HepG2 (cell line): ENCODE data around the gene SMC1B. TPM values are rescaled to one million over a fixed set of nuclear protein-coding genes. Genes with fewer than 3 reads are reported as not detected.

Source experiments
- ATAC-seq: fragments of 200-7000 bp; cut with Tn5 transposase; 3 replicates; pipeline ENCODE4 v1.9.1; 2020; ENCODE audit warnings: mild to moderate bottlenecking, moderate library complexity
- BruUV-seq: library from RNA; stranded (reverse); fragments of 400-500 nt; replicated peaks from 2 replicates; lab custom pipeline; 2021; lab: Mats Ljungman, UMichigan
- CTCF ChIA-PET: fragments of 300-600 bp; formaldehyde crosslinking; extraction: SDS; loops from one replicate; lab custom pipeline; 2021; ENCODE audit warnings: low total read pairs, inconsistent platforms, low intra/inter-chr PET ratio; lab: Yijun Ruan, JAX
- POLR2A ChIA-PET: fragments of 350-600 bp; sonication (Branson Sonifier 250); formaldehyde crosslinking; loops from one replicate; lab custom pipeline; 2020; ENCODE audit warnings: antibody characterized with exemption, inconsistent platforms; lab: Yijun Ruan, JAX
- DNase-seq: peaks from one replicate; pipeline ENCODE4 v3.0.0-alpha.2; 2015; ENCODE audit warnings: low spot score
- FAIRE-seq: peaks from 3 replicates; lab custom pipeline; 2011; peaks lifted over from hg19 to GRCh38; lab: Jason Lieb, UNC
- H2AFZ ChIP-seq: one replicate; pipeline ENCODE4 v1.6.1; 2011; ENCODE audit warnings: low read length, inconsistent platforms
- H3K27ac ChIP-seq: fragments of 300-600 bp; 3 replicates; pipeline ENCODE4 v1.8.0; 2011; ENCODE audit warnings: mixed run types, mild to moderate bottlenecking, mixed read lengths, low read length, inconsistent platforms; ENCODE audit not compliant: insufficient read depth; ENCODE audit errors: extremely low read length
- H3K27me3 ChIP-seq, 2 experiments: fragments of 200-600 bp in 1 of 2; 2 replicates in 1 of 2; 3 replicates in 1 of 2; pipeline versions ENCODE4 v1.6.0 to v1.8.0; 2011; ENCODE audit warnings: low read length in 2 of 2, mild to moderate bottlenecking in 2 of 2, moderate library complexity in 2 of 2, inconsistent platforms in 1 of 2; ENCODE audit not compliant: insufficient read depth in 2 of 2, control insufficient read depth in 1 of 2
- H3K36me3 ChIP-seq, 2 experiments: fragments of 200-600 bp in 1 of 2; replicated peaks in 1 of 2; 2 replicates in 1 of 2; 3 replicates in 1 of 2; pipeline versions ENCODE4 v1.5.1 to v1.8.0; 2011; ENCODE audit warnings: low read length in 2 of 2, inconsistent platforms in 1 of 2; ENCODE audit not compliant: insufficient read depth in 2 of 2, control insufficient read depth in 1 of 2
- H3K4me1 ChIP-seq: 2 replicates; pipeline ENCODE4 v1.5.1; 2012; ENCODE audit warnings: low read length, inconsistent platforms; ENCODE audit not compliant: insufficient read depth
- H3K4me2 ChIP-seq: 2 replicates; pipeline ENCODE4 v1.6.0; 2011; ENCODE audit warnings: low read depth, low read length, inconsistent platforms
- H3K4me3 ChIP-seq, 3 experiments: fragments of 200-600 bp in 1 of 3; sonication (generic), shearing (Covaris generic) in 1 of 3; replicated peaks in 1 of 3; 2 replicates each; pipeline ENCODE4 v1.5.1; 2011 to 2016; ENCODE audit warnings: low read length in 3 of 3, inconsistent platforms in 2 of 3, low read depth in 2 of 3, mild to moderate bottlenecking in 2 of 3, control low read depth in 1 of 3, mixed read lengths in 1 of 3; ENCODE audit not compliant: insufficient read depth in 1 of 3
- H3K79me2 ChIP-seq: one replicate; pipeline ENCODE4 v1.6.1; 2011; ENCODE audit warnings: low read length, inconsistent platforms; ENCODE audit not compliant: insufficient read depth
- H3K9ac ChIP-seq: 2 replicates; pipeline ENCODE4 v1.6.0; 2011; ENCODE audit warnings: mild to moderate bottlenecking, low read depth, low read length, inconsistent platforms; ENCODE audit not compliant: insufficient read depth
- H3K9me3 ChIP-seq: 2 replicates; pipeline ENCODE4 v1.5.1; 2012; ENCODE audit warnings: mild to moderate bottlenecking, low read length
- H4K20me1 ChIP-seq: 2 replicates; pipeline ENCODE4 v1.6.0; 2011; ENCODE audit warnings: inconsistent platforms, mild to moderate bottlenecking, low read length, moderate library complexity; ENCODE audit not compliant: insufficient read depth
- ASH2L ChIP-seq: fragments of 300-600, 200-600 bp; sonication (generic); IDR thresholded peaks from 2 replicates; pipeline ENCODE4 v1.7.0; 2017; ENCODE audit warnings: low read depth, mild to moderate bottlenecking, moderate library complexity, mixed read lengths, low read length; ENCODE audit not compliant: insufficient read length
- HDAC2 ChIP-seq: sonication (generic); formaldehyde crosslinking; IDR thresholded peaks from 2 replicates; pipeline ENCODE4 v1.4.0; 2020; ENCODE audit warnings: missing genetic modification reagents
- MED1 ChIP-seq: sonication (generic); formaldehyde crosslinking; IDR thresholded peaks from 2 replicates; pipeline ENCODE4 v1.4.0; 2020; ENCODE audit warnings: missing genetic modification reagents
- POLR2AphosphoS5 ChIP-seq: IDR thresholded peaks from 2 replicates; pipeline ENCODE4 v1.6.1; 2012; ENCODE audit warnings: low read depth, low read length
- PREB ChIP-seq: sonication (generic); formaldehyde crosslinking; IDR thresholded peaks from 2 replicates; pipeline ENCODE4 v1.4.0; 2020; ENCODE audit warnings: missing genetic modification reagents
- TEF ChIP-seq: sonication (generic); formaldehyde crosslinking; IDR thresholded peaks from 2 replicates; pipeline ENCODE4 v1.5.0; 2020; ENCODE audit warnings: missing genetic modification reagents
- ZC3H4 ChIP-seq: sonication (generic); formaldehyde crosslinking; IDR thresholded peaks from 2 replicates; pipeline ENCODE4 v1.4.0; 2020; ENCODE audit warnings: missing genetic modification reagents, borderline replicate concordance
- ZNF256 ChIP-seq: sonication (generic); formaldehyde crosslinking; conservative IDR thresholded peaks from 2 replicates; pipeline ENCODE4 v1.4.0; 2020; ENCODE audit warnings: missing genetic modification reagents
- ZNF343 ChIP-seq: sonication (generic); formaldehyde crosslinking; IDR thresholded peaks from 2 replicates; pipeline ENCODE4 v1.4.0; 2020; ENCODE audit warnings: mild to moderate bottlenecking, missing genetic modification reagents
- ZNF572 ChIP-seq: sonication (generic); formaldehyde crosslinking; IDR thresholded peaks from 2 replicates; pipeline ENCODE4 v1.5.1; 2020; ENCODE audit warnings: mild to moderate bottlenecking, missing genetic modification reagents
- WGBS: methylation state at CpG from one replicate; pipeline ENCODE4 v1.1.6; 2017; ENCODE audit warnings: low lambda C conversion rate; 5-methylcytosine and 5-hydroxymethylcytosine counted together
- in situ Hi-C: cut with HindIII; loops from 2 replicates; pipeline ENCODE4 v1.10.0; 2017; ENCODE audit warnings: low pct_unique_long_range_greater_than_20kb; ENCODE audit not compliant: extremely low pct_ligation_motif_present
- intact Hi-C: fragments of 100-400 bp; cut with micrococcal nuclease; formaldehyde crosslinking; loops from one replicate; pipeline ENCODE4 v1.10.0; 2022; ENCODE audit not compliant: unreplicated experiment
- polyA plus RNA-seq, 8 experiments: library from polyadenylated mRNA; depleted of rRNA in 3 of 8; stranded (reverse) in 7 of 8; unstranded in 1 of 8; fragments of >200 nt; fragmentation: Illumina TruSeq in 4 of 8; extraction: Trizol in 4 of 8; gene quantifications; 2 replicates each; pipeline versions ENCODE4 v1.2.1 to v1.2.3, GENCODE V29; 2011 to 2016; ENCODE audit warnings: low read depth in 4 of 8, missing spikeins in 1 of 8, mixed read lengths in 1 of 8; ENCODE audit not compliant: insufficient read depth in 1 of 8
- total RNA-seq, 5 experiments: library from RNA; depleted of rRNA; stranded (reverse); fragments of >200 nt; fragmentation: Illumina TruSeq; extraction: Trizol; gene quantifications; 2 replicates each; pipeline ENCODE4 v1.2.3, GENCODE V29; 2016; ENCODE audit warnings: low read depth in 1 of 5
- TF ChIP-seq, protein P1 (sequence below): IDR thresholded peaks from 2 replicates; pipeline ENCODE4 v1.6.1; 2016; ENCODE audit warnings: missing biosample characterization, missing genetic modification reagents, low read depth
- TF ChIP-seq, protein P2 (sequence below): IDR thresholded peaks from 2 replicates; pipeline ENCODE4 v1.6.1; 2016; ENCODE audit warnings: low read depth, borderline replicate concordance
- TF ChIP-seq, protein P3 (sequence below): sonication (generic); formaldehyde crosslinking; IDR thresholded peaks from 2 replicates; pipeline ENCODE4 v1.4.0; 2020; ENCODE audit warnings: missing genetic modification reagents, mild to moderate bottlenecking, borderline replicate concordance
- TF ChIP-seq, protein P4 (sequence below): sonication (generic); formaldehyde crosslinking; IDR thresholded peaks from 2 replicates; pipeline ENCODE4 v1.4.0; 2020; ENCODE audit warnings: missing genetic modification reagents; ENCODE audit errors: not compliant biosample characterization

Gene SMC1B
- total and polyA plus RNA-seq, 2 of the 13 experiments (the other 11 are each of a cell fraction or from before 2014, with no cell fraction given), result not detected

DNA sequence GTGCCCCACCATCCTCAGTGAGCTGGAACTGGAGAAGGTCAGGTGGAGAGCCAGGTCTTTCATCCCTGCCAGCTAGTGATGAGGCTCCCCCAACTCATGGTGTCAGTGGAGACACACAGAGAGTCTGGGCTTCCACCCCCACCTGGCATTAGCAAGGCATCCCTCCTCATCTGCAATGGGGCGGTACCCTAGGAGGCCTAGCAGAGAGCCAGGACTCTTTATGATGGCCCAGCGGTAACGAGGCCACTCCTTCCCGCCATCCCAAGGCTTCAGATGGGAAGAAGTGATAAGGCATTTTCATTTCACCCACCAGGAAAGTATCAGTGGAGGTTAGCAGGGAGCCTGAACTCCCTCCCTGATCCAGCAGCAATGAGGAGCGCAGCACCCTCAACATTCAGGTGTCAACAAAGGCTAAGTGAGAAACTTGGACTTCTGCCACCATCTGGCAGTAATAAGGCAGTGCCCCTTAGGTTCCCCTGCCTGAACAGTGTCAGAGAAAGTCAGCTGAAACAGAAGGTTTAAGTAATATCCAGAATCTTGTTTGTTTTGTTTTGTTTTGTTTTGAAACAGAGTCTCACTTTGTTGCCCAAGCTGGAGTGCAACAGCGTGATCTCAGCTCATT is 48.7 kb upstream of the SMC1B start (continued):
- no peak for TF ChIP-seq ZNF572 (CRISPR knock-in tag)
- TF ChIP-seq, protein P1, sequence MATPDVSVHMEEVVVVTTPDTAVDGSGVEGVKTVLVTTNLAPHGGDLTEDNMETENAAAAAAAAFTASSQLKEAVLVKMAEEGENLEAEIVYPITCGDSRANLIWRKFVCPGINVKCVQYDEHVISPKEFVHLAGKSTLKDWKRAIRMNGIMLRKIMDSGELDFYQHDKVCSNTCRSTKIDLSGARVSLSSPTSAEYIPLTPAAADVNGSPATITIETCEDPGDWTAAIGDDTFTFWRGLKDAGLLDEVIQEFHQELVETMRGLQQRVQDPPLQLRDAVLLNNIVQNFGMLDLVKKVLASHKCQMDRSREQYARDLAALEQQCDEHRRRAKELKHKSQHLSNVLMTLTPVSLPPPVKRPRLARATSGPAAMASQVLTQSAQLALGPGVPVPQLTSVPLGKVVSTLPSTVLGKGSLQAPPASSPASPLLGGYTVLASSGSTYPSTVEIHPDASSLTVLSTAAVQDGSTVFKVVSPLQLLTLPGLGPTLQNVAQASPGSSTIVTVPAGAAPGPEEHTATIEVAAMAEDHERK (CRISPR knock-in tag), result no peak
- TF ChIP-seq, all 625 proteins: peak for 14

DNA sequence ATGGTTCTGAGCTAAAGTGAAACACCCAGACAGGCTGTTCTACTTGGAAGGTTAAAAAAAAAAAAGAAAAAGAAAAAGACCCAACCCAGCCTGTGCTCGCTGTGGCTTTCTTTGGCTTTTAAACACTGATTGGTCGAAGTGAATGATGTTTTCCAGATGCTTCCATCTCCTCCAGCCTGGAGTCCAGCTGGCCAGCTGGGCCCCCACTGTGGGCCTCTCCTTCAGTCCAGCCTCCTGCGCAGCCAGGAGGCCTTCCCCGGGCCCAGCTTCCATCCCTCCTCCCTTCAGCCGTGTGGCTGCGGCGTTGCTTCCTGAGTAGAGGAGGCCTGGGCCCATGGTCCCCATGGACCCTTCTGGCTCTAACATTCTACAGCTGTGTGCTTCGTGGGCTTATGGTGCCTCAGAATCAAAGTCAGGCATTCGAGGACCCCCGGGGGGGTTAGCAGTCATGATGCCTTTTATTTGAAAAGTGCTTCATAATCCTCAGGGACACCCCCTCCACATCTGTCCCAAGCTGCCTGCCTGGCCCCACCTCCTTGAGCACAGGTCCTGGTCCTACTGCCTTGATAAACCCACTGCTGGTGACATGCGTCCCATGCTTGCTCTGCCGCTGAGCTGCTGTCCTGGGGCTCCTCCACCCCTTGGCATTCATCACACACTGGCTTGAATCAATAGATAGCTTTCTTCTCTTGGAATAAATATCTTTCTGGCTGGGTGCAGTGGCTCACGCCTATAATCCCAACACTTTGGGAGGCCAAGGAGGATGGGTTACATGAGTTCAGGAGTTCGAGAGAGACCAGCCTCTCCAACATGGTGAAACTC is 47.1 kb upstream of the SMC1B start:
- intact Hi-C loops (no loop called here), in situ Hi-C loops (no loop called here)
- Histone ChIP-seq H3K4me2 (no peak overlapping the region), H3K27me3 (peaks cover 1 to 6% of the 10 kb centered on the region in 2 experiments; a peak in 2 of 5 replicates), H3K4me3 (no peak overlapping the region), H2AFZ (no peak overlapping the region), H3K9me3 (no peaks in the 10 kb centered on the region), H3K79me2 (no peaks in the 10 kb centered on the region), H3K4me1 (peaks cover 9% of the 10 kb centered on the region; the same call in 1 of the 2 replicates), H4K20me1 (no peaks in the 10 kb centered on the region), H3K27ac (no peak overlapping the region), H3K9ac (no peak overlapping the region), H3K36me3 (no peaks in the 10 kb centered on the region)
- ATAC-seq (no peak), DNase-seq (no peak), FAIRE-seq (no peak)
- ChIA-PET CTCF (no interaction called here), POLR2A (no interaction called here)
- no TSS peak for BruUV-seq
- WGBS, result 55% methylated on average over 14 of the region's 14 CpGs
- TF ChIP-seq, protein P2, sequence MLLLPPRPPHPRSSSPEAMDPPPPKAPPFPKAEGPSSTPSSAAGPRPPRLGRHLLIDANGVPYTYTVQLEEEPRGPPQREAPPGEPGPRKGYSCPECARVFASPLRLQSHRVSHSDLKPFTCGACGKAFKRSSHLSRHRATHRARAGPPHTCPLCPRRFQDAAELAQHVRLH, result no peak
- TF ChIP-seq, protein P3, sequence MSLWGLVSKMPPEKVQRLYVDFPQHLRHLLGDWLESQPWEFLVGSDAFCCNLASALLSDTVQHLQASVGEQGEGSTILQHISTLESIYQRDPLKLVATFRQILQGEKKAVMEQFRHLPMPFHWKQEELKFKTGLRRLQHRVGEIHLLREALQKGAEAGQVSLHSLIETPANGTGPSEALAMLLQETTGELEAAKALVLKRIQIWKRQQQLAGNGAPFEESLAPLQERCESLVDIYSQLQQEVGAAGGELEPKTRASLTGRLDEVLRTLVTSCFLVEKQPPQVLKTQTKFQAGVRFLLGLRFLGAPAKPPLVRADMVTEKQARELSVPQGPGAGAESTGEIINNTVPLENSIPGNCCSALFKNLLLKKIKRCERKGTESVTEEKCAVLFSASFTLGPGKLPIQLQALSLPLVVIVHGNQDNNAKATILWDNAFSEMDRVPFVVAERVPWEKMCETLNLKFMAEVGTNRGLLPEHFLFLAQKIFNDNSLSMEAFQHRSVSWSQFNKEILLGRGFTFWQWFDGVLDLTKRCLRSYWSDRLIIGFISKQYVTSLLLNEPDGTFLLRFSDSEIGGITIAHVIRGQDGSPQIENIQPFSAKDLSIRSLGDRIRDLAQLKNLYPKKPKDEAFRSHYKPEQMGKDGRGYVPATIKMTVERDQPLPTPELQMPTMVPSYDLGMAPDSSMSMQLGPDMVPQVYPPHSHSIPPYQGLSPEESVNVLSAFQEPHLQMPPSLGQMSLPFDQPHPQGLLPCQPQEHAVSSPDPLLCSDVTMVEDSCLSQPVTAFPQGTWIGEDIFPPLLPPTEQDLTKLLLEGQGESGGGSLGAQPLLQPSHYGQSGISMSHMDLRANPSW (CRISPR knock-in tag), result no peak
- TF ChIP-seq ZNF256 (CRISPR knock-in tag), result no peak
- TF ChIP-seq HDAC2 (CRISPR knock-in tag), result no peak
- no peak for TF ChIP-seq ZNF343 (CRISPR knock-in tag)
- no peak for TF ChIP-seq MED1 (CRISPR knock-in tag)
- TF ChIP-seq, protein P4, sequence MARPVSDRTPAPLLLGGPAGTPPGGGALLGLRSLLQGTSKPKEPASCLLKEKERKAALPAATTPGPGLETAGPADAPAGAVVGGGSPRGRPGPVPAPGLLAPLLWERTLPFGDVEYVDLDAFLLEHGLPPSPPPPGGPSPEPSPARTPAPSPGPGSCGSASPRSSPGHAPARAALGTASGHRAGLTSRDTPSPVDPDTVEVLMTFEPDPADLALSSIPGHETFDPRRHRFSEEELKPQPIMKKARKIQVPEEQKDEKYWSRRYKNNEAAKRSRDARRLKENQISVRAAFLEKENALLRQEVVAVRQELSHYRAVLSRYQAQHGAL (CRISPR knock-in tag), result no peak
- no peak for TF ChIP-seq POLR2AphosphoS5
- TF ChIP-seq ZC3H4, result no peak
- no peak for TF ChIP-seq PREB (CRISPR knock-in tag)
- TF ChIP-seq ASH2L, result no peak
- TF ChIP-seq TEF (CRISPR knock-in tag), result no peak
